ENCODE results near the gene PAPLN. TPM values are rescaled to one million over a fixed set of nuclear protein-coding genes. Genes with fewer than 3 reads are reported as not detected.

PAPLN gene
- total RNA-seq, 1 experiment from 2014 or later: not detected

GRCh38 chr14:73272393-73272792, 35.1 kb downstream of the PAPLN start:
- Histone ChIP-seq H3F3A (ENCODE audit: insufficient read depth, low read depth) (no peaks in the 10 kb centered on the region), H3K4me1 (replicated peaks; ENCODE audit: insufficient read depth) (no peaks in the 10 kb centered on the region), H3K4me3 (no peak overlapping the region), H3K9me3 (ENCODE audit: insufficient read depth, low read depth) (no peaks in the 10 kb centered on the region), H3K79me2 (ENCODE audit: low read depth) (no peaks in the 10 kb centered on the region), H3K36me3 (ENCODE audit: low read depth) (no peaks in the 10 kb centered on the region), H4K20me1 (ENCODE audit: insufficient read depth) (no peaks in the 10 kb centered on the region; the same call in 1 of the 2 replicates), H3K4me2 (no peak overlapping the region), H2AFZ (no peak overlapping the region), H3K9me2 (ENCODE audit: insufficient read depth) (no peaks in the 10 kb centered on the region), H3K27ac (no peak overlapping the region), H3K27me3 (ENCODE audit: insufficient read depth, low read depth) (no peaks in the 10 kb centered on the region)
- no peak for TF ChIP-seq CTCF (conservative IDR thresholded peaks at IDR 0.05)
- TF ChIP-seq EZH2 (IDR thresholded peaks at IDR 0.05; ENCODE audit: low read depth): no peak
- BruUV-seq (replicated peaks): no TSS peak
- intact Hi-C loops (cut with micrococcal nuclease; ENCODE audit: unreplicated experiment): no loop called here
- CTCF ChIA-PET: no interaction called here
- DNase-seq: no peak
- POLR2A ChIA-PET (ENCODE audit: unreplicated experiment): no interaction called here

GRCh38 chr14:73273799-73274198, 36.5 kb downstream of the PAPLN start:
- BruUV-seq (replicated peaks): no TSS peak
- intact Hi-C loops (cut with micrococcal nuclease; ENCODE audit: unreplicated experiment): no loop called here
- no peaks in the 10 kb centered on the region for H3F3A ChIP-seq (ENCODE audit: insufficient read depth, low read depth)
- H4K20me1 ChIP-seq (ENCODE audit: insufficient read depth): no peaks in the 10 kb centered on the region; the same call in 1 of the 2 replicates
- H3K4me2 ChIP-seq: no peak overlapping the region
- no peak overlapping the region for H2AFZ ChIP-seq
- H3K79me2 ChIP-seq (ENCODE audit: low read depth): no peaks in the 10 kb centered on the region
- H3K9me2 ChIP-seq (ENCODE audit: insufficient read depth): no peaks in the 10 kb centered on the region
- no peak overlapping the region for H3K4me3 ChIP-seq
- no peaks in the 10 kb centered on the region for H3K27me3 ChIP-seq (ENCODE audit: insufficient read depth, low read depth)
- H3K9me3 ChIP-seq (ENCODE audit: insufficient read depth, low read depth): no peaks in the 10 kb centered on the region
- H3K4me1 ChIP-seq (replicated peaks; ENCODE audit: insufficient read depth): no peaks in the 10 kb centered on the region
- no peaks in the 10 kb centered on the region for H3K36me3 ChIP-seq (ENCODE audit: low read depth)
- H3K27ac ChIP-seq: no peak overlapping the region
- CTCF ChIA-PET: interaction anchor here (0.6 kb wide), 1 partner anchor 388 kb away, joined by 4 read pairs; no protein-coding TSS in a partner anchor
- TF ChIP-seq CTCF (conservative IDR thresholded peaks at IDR 0.05) (no peak), EZH2 (IDR thresholded peaks at IDR 0.05; ENCODE audit: low read depth) (no peak)
- no peak for DNase-seq
- POLR2A ChIA-PET (ENCODE audit: unreplicated experiment): no interaction called here

GRCh38 chr14:73276836-73277235, 39.5 kb downstream of the PAPLN start:
- BruUV-seq (replicated peaks): no TSS peak
- CTCF ChIA-PET: no interaction called here

More at GRCh38 chr14:73276836-73277235, 39.5 kb downstream of the PAPLN start:
- no peaks in the 10 kb centered on the region for H4K20me1 ChIP-seq (ENCODE audit: insufficient read depth)
- H3F3A ChIP-seq (ENCODE audit: insufficient read depth, low read depth): no peaks in the 10 kb centered on the region
- no peaks in the 10 kb centered on the region for H3K9me2 ChIP-seq (ENCODE audit: insufficient read depth)
- no peaks in the 10 kb centered on the region for H3K4me1 ChIP-seq (replicated peaks; ENCODE audit: insufficient read depth)
- intact Hi-C loops (cut with micrococcal nuclease; ENCODE audit: unreplicated experiment): no loop called here
- TF ChIP-seq EZH2 (IDR thresholded peaks at IDR 0.05; ENCODE audit: low read depth): no peak
- no peak for TF ChIP-seq CTCF (conservative IDR thresholded peaks at IDR 0.05)
- no peak overlapping the region for H3K27ac ChIP-seq
- POLR2A ChIA-PET (ENCODE audit: unreplicated experiment): no interaction called here
- DNase-seq: no peak
- H3K4me3 ChIP-seq: no peak overlapping the region
- no peaks in the 10 kb centered on the region for H3K79me2 ChIP-seq (ENCODE audit: low read depth)
- no peak overlapping the region for H2AFZ ChIP-seq
- H3K9me3 ChIP-seq (ENCODE audit: insufficient read depth, low read depth): no peaks in the 10 kb centered on the region
- H3K4me2 ChIP-seq: no peak overlapping the region
- H3K27me3 ChIP-seq (ENCODE audit: insufficient read depth, low read depth): no peaks in the 10 kb centered on the region
- H3K36me3 ChIP-seq (ENCODE audit: low read depth): no peaks in the 10 kb centered on the region

All from PC-9 (cell line).